Airway epithelial cell (primary cell): ENCODE measurements around the gene GSTM5. TPM values are rescaled to one million over a fixed set of nuclear protein-coding genes. Genes with fewer than 3 reads are reported as not detected.

Experiments used
- total RNA-seq: library from RNA; depleted of rRNA; stranded (reverse); fragments of >200 nt; gene quantifications from 2 replicates; pipeline ENCODE4 v1.2.3, GENCODE V29; 2015

Gene GSTM5
- total RNA-seq = not detected in 2 replicates

DNA sequence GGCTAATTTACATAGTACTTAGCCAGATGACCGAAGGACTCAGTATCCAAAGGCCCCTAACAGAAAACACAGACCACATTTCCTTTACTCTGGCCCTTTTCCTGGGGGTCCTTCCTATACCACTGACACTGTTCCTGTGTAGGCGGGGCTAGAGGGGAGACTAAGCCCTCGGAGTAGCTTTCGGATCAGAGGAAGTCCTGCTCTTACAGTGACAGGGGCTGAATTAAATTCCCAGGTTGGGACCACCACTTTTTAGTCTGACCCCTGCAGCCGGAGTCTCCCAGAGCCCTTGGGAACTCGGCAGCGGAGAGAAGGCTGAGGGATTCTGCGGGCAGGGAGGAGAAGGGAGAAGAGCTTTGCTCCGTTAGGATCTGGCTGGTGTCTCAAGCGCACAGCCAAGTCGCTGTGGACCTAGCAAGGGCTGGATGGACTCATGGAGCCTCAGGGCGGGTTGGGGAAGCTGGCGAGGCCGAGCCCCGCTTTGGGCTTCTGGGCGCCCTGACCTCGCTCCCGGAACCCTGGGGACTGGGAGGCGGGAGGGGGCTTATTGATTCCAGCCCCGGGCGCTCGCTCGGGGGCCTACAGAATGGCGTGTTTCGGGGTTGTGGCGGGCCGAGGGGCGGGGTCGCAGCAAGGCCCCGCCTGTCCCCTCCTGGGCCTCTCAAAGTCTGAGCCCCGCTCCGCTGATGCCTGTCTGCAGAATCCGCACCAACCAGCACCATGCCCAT is at the start of gene GSTM5:
GSTM5 (plus strand) TSS at position 659 of the 728 bp plus-strand sequence; CDS start at position 721, 62 bp downstream.

DNA sequence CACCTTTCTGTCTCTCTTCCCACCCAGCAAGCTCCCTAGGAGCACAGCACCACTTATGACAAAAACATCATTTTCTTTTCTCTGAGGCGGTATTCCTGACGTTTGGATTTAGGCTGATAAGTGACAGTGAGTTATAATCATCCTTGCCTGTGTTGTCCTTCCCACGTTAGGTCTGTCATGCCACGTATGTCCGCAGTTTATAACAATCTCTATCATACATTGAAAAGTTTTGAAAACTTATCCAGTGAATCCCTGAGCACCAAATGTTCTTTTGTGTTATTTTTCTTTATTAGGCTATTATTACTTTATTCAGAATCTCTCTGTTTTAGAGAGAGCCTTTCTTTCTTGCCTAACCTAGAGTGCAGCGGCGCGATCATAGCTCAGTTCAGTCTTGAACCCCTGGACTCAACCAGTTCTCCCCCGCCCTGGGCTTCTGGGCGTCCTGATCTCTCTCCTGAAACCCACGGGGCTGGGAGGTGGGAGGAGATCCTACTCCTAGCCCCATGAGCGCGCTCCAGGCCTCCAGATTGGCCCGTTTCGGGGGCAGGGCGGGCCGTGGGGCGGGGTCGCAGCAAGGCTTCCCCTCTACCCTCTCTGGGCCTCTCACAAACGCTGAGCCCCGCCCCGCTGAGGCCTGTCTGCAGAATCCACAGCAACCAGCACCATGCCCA is 44.5 kb upstream of the GSTM5 start, which contains the start of gene GSTM2:
GSTM2 (plus strand) TSS at position 606 of the 671 bp plus-strand sequence; CDS start at position 665, 59 bp downstream.

DNA sequence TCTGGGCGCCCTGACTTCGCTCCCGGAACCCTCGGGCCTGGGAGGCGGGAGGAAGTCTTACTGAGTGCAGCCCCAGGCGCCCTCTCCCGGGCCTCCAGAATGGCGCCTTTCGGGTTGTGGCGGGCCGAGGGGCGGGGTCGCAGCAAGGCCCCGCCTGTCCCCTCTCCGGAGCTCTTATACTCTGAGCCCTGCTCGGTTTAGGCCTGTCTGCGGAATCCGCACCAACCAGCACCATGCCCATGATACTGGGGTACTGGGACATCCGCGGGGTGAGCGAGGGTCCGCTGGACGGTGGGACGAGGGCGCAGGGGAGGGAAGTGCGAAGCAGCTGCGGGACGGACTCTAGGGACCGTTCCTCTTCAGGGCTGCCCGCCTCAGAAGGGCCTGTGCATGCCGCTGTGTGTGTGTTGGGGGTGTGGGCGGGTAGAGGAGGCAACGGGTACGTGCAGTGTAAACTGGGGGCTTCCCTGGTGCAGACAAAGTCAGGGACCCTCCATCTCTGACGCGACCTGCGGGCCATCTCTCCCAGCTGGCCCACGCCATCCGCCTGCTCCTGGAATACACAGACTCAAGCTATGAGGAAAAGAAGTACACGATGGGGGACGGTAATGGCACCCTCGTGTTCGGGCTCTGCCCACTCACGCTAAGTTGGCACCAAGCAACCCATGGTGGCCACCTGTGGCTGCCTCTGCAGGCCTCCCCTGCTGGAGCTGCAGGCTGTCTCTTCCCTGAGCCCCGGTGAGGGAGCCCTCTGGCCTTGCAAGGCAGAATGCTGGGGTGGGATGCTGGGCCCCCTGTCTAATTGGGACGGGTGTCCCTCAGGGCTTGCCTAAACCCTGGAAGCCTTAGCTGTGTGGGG is 24.2 kb upstream of the GSTM5 start, which contains the start of gene GSTM1:
GSTM1 (plus strand) TSS at position 177 of the 859 bp plus-strand sequence; CDS start at position 234, 57 bp downstream.

DNA sequence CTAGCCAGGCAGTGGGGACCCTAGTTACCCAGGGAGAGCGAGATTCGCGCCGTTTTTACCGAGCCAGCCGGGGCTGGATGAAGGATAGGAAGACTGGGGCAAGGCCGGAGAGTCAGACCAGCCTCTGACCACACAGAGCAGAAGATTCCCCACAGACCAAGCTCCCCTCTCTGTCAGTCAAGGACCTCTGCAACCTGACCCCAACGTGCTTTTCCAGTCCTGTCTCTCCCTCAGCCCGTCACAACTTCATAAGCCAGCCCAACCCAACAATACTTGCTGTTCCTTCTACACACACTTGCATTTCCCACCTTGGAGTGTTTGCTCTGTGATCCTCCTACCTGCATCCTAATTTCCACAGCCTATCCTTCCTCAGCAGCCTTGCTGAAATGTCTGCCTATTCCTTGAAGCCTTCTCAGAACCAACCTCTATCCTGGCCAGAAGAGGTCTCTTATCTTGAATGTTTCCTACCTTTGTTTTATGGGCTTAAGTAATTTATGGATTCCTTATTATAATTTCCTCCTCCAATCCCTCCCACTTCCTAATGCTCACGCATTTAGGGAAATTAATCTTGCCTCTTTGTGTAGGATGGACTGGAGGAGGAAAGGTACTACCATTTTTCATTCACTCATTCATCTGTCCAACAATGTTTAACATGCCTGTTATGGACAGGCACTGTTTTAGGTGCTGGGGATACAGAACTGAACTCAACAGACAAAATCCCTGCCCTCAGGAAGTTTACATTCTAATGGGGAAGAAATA is 28.7 kb downstream of the GSTM5 start, which contains the start of gene GSTM3:
GSTM3 (minus strand) TSS at position 424 of the 759 bp plus-strand sequence. CDS start 751 bp downstream, outside the sequence.

DNA sequence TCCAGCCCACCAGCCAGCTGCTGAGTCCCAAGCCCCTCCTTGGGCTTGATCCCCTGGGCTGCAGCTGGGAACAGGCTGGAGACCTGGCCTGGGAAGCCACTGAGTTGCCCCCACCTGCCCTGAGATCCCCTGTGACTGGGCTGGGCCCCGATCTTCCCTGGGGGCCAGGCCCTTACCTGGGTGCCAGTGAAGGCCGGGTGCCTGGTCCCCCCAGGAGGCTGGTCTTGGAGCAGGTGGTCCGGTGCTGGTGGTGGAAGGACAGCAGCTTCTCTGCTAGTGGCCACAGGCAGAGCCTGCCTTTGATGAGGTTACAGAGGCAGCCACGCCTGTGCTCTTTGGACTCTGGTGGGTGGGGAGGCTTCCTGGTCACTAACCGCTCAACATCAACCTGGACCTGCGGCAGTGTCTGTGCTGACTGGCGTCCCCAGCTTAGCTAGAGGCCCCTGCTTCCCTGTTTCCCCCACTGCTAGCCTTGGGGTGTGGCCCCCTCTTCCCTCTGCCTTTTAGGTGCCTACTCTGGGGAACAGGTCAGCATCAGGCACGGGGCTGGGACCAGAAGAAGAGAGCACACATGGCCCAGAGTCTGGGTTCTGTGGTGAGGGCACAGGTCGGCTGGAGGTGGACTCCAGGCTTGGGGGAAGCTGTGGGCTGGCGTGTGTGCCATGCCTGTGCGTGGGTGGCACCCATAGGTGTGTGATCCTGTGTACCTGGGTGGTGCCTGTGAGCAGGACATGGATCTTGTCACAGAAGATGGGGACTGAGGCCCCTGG is 51.8 kb downstream of the GSTM5 start, which contains the start of gene EPS8L3:
EPS8L3 (minus strand) TSS at position 278 of the 770 bp plus-strand sequence. CDS start 2,174 bp downstream, outside the sequence.

Other genes starting within 250 kb of the GSTM5 start
- gene SYPL2, start 245.7 kb upstream of the GSTM5 start, total RNA-seq = not detected in 2 replicates
- gene ATXN7L2, start 228.3 kb upstream of the GSTM5 start, total RNA-seq = 3.2 and 4.6 TPM in 2 replicates
- 3.7 and 10.0 TPM in 2 replicates for gene CYB561D1, start 218.2 kb upstream of the GSTM5 start, total RNA-seq
- gene AMIGO1, start 202.5 kb upstream of the GSTM5 start, total RNA-seq = 0.19 and 0.56 TPM in 2 replicates
- not detected in 2 replicates for gene GPR61, start 172.4 kb upstream of the GSTM5 start, total RNA-seq
- gene GNAI3, start 163.6 kb upstream of the GSTM5 start, total RNA-seq = 8.7 and 11.4 TPM in 2 replicates
- 0.14 and 0.21 TPM in 2 replicates for gene GNAT2, start 92.6 kb upstream of the GSTM5 start, total RNA-seq
- 40.7 and 46.2 TPM in 2 replicates for gene AMPD2, start 92.4 kb upstream of the GSTM5 start, total RNA-seq
- gene GSTM4, start 56.2 kb upstream of the GSTM5 start, total RNA-seq = 5.1 and 8.5 TPM in 2 replicates
- 4.6 and 5.8 TPM in 2 replicates for gene GSTM2, start 44.2 kb upstream of the GSTM5 start, total RNA-seq
- 10.8 and 18.5 TPM in 2 replicates for gene GSTM1, start 24.4 kb upstream of the GSTM5 start, total RNA-seq
- gene GSTM3, start 28.8 kb downstream of the GSTM5 start, total RNA-seq = 30.6 and 61.5 TPM in 2 replicates
- gene EPS8L3, start 51.7 kb downstream of the GSTM5 start, total RNA-seq = not detected in 2 replicates
- 4.2 and 4.9 TPM in 2 replicates for gene CSF1, start 198.6 kb downstream of the GSTM5 start, total RNA-seq